ENCODE data around the gene CXCL10.

CXCL10 gene

DNA sequence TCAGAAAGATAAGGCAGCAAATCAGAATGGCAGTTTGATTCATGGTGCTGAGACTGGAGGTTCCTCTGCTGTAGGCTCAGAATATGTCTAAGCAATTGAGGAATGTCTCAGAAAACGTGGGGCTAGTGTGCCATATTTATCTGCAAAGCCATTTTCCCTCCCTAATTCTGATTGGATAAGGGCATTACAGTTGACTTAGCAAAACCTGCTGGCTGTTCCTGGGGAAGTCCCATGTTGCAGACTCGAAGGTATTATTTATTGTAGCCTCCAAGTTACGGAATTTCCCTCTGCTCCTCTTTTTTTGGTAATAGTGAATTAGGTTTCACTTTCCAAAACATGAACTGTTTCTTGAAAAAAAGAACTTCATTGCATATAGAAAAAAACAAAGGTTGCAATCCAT is at the start of gene CXCL10:
CXCL10 (minus strand) TSS at position 109 of the 400 bp plus-strand sequence; CDS start at position 43, 66 bp downstream.
- Histone ChIP-seq H3K36me3 (no peaks in the 10 kb centered on the region), H3K4me3 (no peak within 1 kb of the TSS), H3K27ac (no peak within 1 kb of the TSS), H3K4me1 (peaks cover 4% of the 10 kb centered on the region), H3K27me3 (no peaks in the 10 kb centered on the region), H3K4me2 (no peak within 1 kb of the TSS), H3K9ac (no peak within 1 kb of the TSS), H4K20me1 (no peaks in the 10 kb centered on the region), H3K9me3 (no peaks in the 10 kb centered on the region)
- TF ChIP-seq Cebpa-rat (IDR thresholded peaks at IDR 0.05), result no peak

DNA sequence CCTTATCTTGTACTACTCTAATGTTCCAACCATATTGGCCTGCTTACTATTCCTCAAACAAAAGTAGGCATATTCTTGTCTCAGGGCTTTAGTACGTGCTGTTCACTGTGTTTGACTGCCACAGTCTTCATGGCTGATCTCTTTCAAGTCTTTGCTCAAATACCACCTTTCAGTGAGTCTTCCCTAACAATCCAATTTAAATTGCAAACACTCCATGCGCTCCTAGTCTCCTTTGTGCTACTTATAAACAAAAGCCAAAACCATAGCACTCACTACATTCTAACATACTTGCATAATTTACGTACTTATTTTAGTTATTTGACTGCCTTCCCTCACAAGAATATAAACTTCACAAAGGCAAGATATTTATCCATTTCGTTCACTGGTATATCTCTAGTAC is 49.5 kb upstream of the CXCL10 start:
- no peak overlapping the region for H3K9ac ChIP-seq
- H3K4me2 ChIP-seq, result no peak overlapping the region
- no peaks in the 10 kb centered on the region for H3K27me3 ChIP-seq
- no peak overlapping the region for H3K4me3 ChIP-seq
- no peak for TF ChIP-seq Cebpa-rat (IDR thresholded peaks at IDR 0.05)
- H3K36me3 ChIP-seq, result no peaks in the 10 kb centered on the region
- H4K20me1 ChIP-seq, result no peaks in the 10 kb centered on the region
- H3K4me1 ChIP-seq, result no peaks in the 10 kb centered on the region
- H3K9me3 ChIP-seq, result no peaks in the 10 kb centered on the region
- no peak overlapping the region for H3K27ac ChIP-seq

DNA sequence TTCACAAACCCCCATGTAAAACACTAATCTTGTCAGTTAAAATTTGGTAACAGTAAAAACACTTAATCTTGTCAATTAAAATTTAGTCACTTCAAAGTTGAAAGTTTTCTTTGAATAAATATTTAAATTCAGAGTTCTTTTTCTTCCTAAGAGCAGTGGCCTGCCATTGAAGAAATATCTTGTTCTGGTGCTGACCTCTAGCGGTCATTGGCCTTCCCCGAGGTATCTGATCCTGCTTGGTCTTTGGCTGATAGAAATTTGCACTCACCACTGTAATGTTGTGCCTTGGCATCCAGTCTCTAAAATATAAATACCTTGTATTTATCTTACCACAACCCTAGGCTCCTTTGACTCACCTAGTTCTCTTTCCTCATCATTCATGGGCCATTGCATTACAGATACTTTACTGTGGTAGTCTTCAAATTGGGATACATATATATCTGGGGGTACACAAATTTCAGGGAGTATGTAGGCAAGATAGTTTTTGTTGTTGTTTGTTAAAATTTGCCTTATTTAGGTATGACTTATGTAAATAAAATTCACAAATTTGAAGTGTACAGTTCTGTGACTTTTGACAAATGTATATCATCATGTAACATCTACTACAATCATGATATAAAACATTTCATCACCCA is 44.5 kb upstream of the CXCL10 start:
- Histone ChIP-seq H3K4me1 (no peaks in the 10 kb centered on the region), H3K9ac (no peak overlapping the region), H3K4me3 (no peak overlapping the region), H4K20me1 (no peaks in the 10 kb centered on the region), H3K9me3 (no peaks in the 10 kb centered on the region), H3K36me3 (no peaks in the 10 kb centered on the region), H3K27ac (no peak overlapping the region), H3K27me3 (no peaks in the 10 kb centered on the region), H3K4me2 (no peak overlapping the region)
- no peak for TF ChIP-seq Cebpa-rat (IDR thresholded peaks at IDR 0.05)

DNA sequence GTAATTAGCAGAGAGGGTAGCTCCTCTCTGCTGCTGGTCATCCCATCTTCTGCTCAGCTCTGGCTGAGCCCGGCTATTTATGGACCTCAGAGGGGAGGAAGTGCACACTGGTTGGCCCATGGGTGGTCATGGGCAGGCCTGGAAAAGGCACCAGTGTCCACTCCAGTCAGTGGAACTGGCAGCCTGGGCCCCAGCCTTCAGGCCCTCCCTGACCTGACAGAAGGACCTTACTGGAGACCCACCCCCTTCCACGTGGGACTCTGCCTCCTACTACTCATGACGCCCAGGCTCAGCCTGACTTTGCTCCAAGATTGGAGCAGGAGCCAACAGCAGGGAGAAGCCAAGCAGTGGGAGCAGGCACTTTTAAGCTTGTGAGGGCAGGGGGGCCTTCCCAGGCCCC is 43.2 kb upstream of the CXCL10 start:
- H3K9me3 ChIP-seq, result no peaks in the 10 kb centered on the region
- no peak overlapping the region for H3K27ac ChIP-seq
- H3K9ac ChIP-seq, result no peak overlapping the region
- H3K4me1 ChIP-seq, result no peaks in the 10 kb centered on the region
- no peaks in the 10 kb centered on the region for H4K20me1 ChIP-seq
- H3K4me3 ChIP-seq, result no peak overlapping the region
- no peak for TF ChIP-seq Cebpa-rat (IDR thresholded peaks at IDR 0.05)
- H3K36me3 ChIP-seq, result no peaks in the 10 kb centered on the region
- H3K27me3 ChIP-seq, result no peaks in the 10 kb centered on the region
- no peak overlapping the region for H3K4me2 ChIP-seq

DNA sequence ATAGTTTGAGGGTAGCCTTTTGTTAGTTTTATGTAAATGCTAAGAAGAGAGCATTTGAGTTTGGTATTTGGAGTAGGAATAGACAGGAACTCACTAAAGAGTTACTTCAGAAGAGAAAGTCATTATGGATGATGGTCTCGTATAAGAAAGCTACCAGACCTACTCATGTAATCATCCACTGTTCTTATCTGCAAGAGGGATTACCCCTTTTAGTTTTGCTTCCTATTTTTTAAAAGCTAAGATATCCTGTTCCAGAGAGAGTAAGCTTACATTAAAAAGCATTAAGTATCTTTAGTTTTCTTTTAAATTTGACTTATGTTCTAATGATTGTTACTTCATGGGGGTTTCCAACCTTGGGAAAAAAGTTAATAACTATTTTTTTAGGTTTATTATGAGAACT is 38.7 kb upstream of the CXCL10 start:
- Histone ChIP-seq H3K9ac (no peak overlapping the region), H3K27ac (no peak overlapping the region), H3K4me3 (no peak overlapping the region), H3K9me3 (no peaks in the 10 kb centered on the region), H3K36me3 (no peaks in the 10 kb centered on the region), H4K20me1 (no peaks in the 10 kb centered on the region), H3K4me1 (no peaks in the 10 kb centered on the region), H3K4me2 (no peak overlapping the region), H3K27me3 (no peaks in the 10 kb centered on the region)
- no peak for TF ChIP-seq Cebpa-rat (IDR thresholded peaks at IDR 0.05)

DNA sequence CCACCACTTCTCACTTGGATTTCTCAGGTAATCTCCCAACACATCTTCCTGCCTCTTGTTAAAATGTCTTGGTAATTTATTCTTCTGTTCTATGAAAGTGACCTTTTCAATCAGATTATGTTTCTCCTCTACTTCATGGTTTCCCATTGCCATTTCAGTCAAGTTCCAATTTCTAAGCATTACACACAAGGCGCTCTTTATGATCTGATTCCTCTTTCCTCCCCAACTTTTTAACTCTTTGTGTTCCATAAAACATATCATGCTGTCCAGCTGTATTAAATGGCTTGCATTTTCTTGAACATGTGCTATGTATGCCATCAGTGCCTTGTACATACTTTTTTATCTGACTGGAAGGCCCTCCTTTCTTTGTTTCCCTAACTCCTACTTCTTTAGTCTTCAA is 38.1 kb upstream of the CXCL10 start:
- Histone ChIP-seq H3K4me3 (no peak overlapping the region), H4K20me1 (no peaks in the 10 kb centered on the region), H3K27ac (no peak overlapping the region), H3K9ac (no peak overlapping the region), H3K4me2 (no peak overlapping the region), H3K9me3 (no peaks in the 10 kb centered on the region), H3K36me3 (no peaks in the 10 kb centered on the region), H3K27me3 (no peaks in the 10 kb centered on the region), H3K4me1 (no peaks in the 10 kb centered on the region)
- TF ChIP-seq Cebpa-rat (IDR thresholded peaks at IDR 0.05), result no peak

DNA sequence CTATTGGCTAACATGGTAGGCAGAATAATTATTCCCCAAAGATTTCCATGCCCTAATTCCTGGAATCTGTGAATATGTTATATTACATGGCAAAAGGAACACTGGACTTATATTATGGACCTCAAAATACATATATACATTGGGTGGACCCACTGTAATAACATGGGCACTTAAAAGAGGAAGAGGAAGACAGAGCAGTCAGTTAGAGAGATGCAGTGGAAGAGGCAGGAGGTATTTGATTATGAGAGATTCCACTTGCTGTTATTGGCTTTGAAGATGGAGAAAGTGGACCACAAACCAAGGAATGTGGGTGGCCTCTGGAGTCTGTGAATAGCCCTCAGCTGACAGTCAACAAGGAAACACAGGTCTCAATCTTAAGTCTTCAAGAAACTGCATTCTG is 37.2 kb upstream of the CXCL10 start:
- no peak for TF ChIP-seq Cebpa-rat (IDR thresholded peaks at IDR 0.05)
- no peak overlapping the region for H3K27ac ChIP-seq
- H3K36me3 ChIP-seq, result no peaks in the 10 kb centered on the region
- H4K20me1 ChIP-seq, result no peaks in the 10 kb centered on the region
- H3K4me2 ChIP-seq, result no peak overlapping the region
- H3K4me3 ChIP-seq, result no peak overlapping the region
- no peaks in the 10 kb centered on the region for H3K4me1 ChIP-seq
- no peaks in the 10 kb centered on the region for H3K9me3 ChIP-seq
- no peak overlapping the region for H3K9ac ChIP-seq
- no peaks in the 10 kb centered on the region for H3K27me3 ChIP-seq

DNA sequence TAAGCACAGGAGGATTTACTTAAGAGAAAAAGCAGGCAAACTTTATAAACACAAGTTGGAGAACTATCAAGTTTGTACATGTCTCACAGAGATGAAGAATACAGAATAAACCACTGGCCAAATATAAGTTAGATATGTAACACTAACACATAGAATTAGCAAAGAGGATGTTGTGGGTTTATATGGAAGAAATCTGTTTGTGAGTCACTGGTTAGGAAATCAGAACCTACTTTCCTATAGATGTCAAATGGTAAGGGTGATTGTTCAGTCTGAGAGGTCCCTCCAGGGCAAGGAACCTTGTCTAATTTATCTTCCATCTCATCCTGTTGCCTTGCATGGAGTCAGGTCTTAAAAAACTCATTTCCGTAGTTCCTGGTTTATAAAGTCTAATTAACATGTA is 36.5 kb upstream of the CXCL10 start:
- Histone ChIP-seq H3K4me3 (no peak overlapping the region), H3K27me3 (no peaks in the 10 kb centered on the region), H3K9me3 (no peaks in the 10 kb centered on the region), H3K36me3 (no peaks in the 10 kb centered on the region), H4K20me1 (no peaks in the 10 kb centered on the region), H3K27ac (no peak overlapping the region), H3K4me2 (no peak overlapping the region), H3K4me1 (no peaks in the 10 kb centered on the region), H3K9ac (no peak overlapping the region)
- TF ChIP-seq Cebpa-rat (IDR thresholded peaks at IDR 0.05), result no peak

DNA sequence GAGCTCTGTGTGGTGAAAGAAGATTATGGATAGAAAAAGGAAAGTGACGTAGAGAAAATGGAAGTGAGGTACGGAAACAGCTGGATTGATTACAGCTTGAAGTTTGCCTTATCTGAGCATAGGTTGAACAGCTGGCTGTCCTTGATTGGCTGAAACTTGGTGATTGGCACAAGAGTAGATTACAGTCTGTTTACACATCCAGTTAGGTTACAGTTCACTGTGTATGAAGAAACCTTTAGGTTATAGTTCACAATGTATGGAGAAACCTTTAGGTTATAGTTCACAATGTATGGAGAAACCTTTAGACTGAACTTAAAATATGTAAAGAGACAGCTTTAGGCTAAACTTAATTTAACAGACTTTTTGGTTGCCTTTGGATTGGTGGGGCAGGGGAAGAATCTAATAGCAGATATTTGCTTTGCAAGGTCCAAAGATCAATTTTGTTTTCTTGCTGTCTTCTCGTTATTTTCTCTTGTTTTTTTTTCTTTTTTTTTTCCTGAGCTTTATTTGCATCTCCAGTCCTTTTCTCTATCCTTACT is 35.7 kb upstream of the CXCL10 start:
- Histone ChIP-seq H3K36me3 (no peaks in the 10 kb centered on the region), H3K4me2 (no peak overlapping the region), H3K4me1 (no peaks in the 10 kb centered on the region), H3K9ac (no peak overlapping the region), H3K9me3 (no peaks in the 10 kb centered on the region), H3K4me3 (no peak overlapping the region), H3K27ac (no peak overlapping the region), H4K20me1 (no peaks in the 10 kb centered on the region), H3K27me3 (no peaks in the 10 kb centered on the region)
- no peak for TF ChIP-seq Cebpa-rat (IDR thresholded peaks at IDR 0.05)

DNA sequence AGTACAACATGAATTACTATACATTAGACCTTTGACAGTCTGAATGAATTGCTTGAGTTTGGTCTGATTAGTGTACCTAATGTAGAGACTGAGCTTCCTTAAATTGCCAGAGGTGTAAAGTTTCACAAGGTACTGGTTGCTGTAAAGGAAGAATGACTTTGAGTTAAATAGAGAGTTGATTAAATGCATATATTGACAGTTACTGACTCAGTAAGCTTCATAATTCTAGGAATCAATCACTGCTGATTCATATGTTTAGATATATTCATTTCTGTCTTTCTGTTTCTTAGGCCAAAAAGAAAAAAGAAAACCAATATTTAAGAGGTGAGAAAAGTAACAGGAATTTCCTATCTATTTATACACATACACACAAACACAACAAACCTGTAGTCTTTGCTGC is 35.0 kb upstream of the CXCL10 start:
- Histone ChIP-seq H3K4me2 (no peak overlapping the region), H3K9ac (no peak overlapping the region), H3K36me3 (no peaks in the 10 kb centered on the region)

DNA sequence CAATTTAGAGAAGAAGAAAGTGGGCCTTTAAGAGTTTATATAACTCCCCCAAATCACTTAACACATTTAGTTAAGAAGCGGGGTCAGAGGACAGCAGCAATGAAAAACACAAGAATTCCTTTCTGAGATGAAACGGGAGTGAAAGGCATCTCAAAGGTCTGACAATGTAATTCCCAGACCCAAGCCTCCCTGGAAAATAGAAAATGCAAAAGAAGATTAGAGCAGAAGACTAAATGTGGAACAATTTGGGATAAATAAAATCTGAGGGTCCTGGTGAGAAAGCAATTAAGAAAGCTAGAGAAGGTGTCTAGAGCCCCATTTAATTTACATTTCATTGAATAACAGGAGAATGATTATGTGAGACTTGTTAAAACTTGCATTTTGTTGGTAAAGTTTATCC is 32.1 kb upstream of the CXCL10 start:
- Histone ChIP-seq H3K4me2 (no peak overlapping the region), H3K4me3 (no peak overlapping the region), H3K27me3 (no peaks in the 10 kb centered on the region), H3K27ac (no peak overlapping the region), H3K36me3 (no peaks in the 10 kb centered on the region), H3K9me3 (no peaks in the 10 kb centered on the region), H3K9ac (no peak overlapping the region), H4K20me1 (no peaks in the 10 kb centered on the region), H3K4me1 (no peaks in the 10 kb centered on the region)
- no peak for TF ChIP-seq Cebpa-rat (IDR thresholded peaks at IDR 0.05)

More for the DNA sequence above, 35.0 kb upstream of the CXCL10 start:
- Histone ChIP-seq H3K27ac (no peak overlapping the region), H3K4me3 (no peak overlapping the region), H3K27me3 (no peaks in the 10 kb centered on the region), H3K9me3 (no peaks in the 10 kb centered on the region), H3K4me1 (no peaks in the 10 kb centered on the region), H4K20me1 (no peaks in the 10 kb centered on the region)
- TF ChIP-seq Cebpa-rat (IDR thresholded peaks at IDR 0.05), result no peak

Data from BLaER1 (cell line).